SJCRH30 (cell line): ENCODE measurements around the gene TEKTIP1. TPM values are rescaled to one million over a fixed set of nuclear protein-coding genes. Genes with fewer than 3 reads are reported as not detected.
"Not testable (repeated sequence)": the region's sequence is repeated elsewhere in the genome, so short reads cannot be mapped to it uniquely, and the experiment has no call there.

Experiments used
- DNase-seq, 2 experiments: peaks; one replicate each; pipeline ENCODE4 v3.0.0-alpha.2; 2015 to 2020
- H3K27ac ChIP-seq: fragments of 250-450 bp; sonication (Bioruptor Pico); 2 replicates; pipeline ENCODE4 v1.5.1; 2020; ENCODE audit warnings: mild to moderate bottlenecking, moderate library complexity
- H3K27me3 ChIP-seq: fragments of 250-450 bp; sonication (Bioruptor Pico); 2 replicates; pipeline ENCODE4 v1.5.1; 2020; ENCODE audit warnings: mild to moderate bottlenecking, moderate library complexity
- H3K36me3 ChIP-seq: fragments of 250-450 bp; sonication (Bioruptor Pico); 2 replicates; pipeline ENCODE4 v1.5.1; 2020; ENCODE audit warnings: mild to moderate bottlenecking, moderate library complexity
- H3K4me1 ChIP-seq: fragments of 250-450 bp; sonication (Bioruptor Pico); 2 replicates; pipeline ENCODE4 v1.5.1; 2020; ENCODE audit warnings: mild to moderate bottlenecking, moderate library complexity
- H3K4me3 ChIP-seq: fragments of 250-450 bp; sonication (Bioruptor Pico); 2 replicates; pipeline ENCODE4 v1.5.1; 2020; ENCODE audit warnings: mild to moderate bottlenecking, moderate library complexity
- H3K9me3 ChIP-seq: fragments of 250-450 bp; sonication (Bioruptor Pico); replicated peaks from 2 replicates; pipeline ENCODE4 v1.5.1; 2020; ENCODE audit warnings: mild to moderate bottlenecking, moderate library complexity
- total RNA-seq: library from RNA; depleted of rRNA; stranded (reverse); fragments of >200 nt; shearing (Covaris generic); gene quantifications from 2 replicates; pipeline ENCODE4 v1.2.3, GENCODE V29; 2014

TEKTIP1 gene
- total RNA-seq, 1 experiment from 2014 or later = not detected

DNA sequence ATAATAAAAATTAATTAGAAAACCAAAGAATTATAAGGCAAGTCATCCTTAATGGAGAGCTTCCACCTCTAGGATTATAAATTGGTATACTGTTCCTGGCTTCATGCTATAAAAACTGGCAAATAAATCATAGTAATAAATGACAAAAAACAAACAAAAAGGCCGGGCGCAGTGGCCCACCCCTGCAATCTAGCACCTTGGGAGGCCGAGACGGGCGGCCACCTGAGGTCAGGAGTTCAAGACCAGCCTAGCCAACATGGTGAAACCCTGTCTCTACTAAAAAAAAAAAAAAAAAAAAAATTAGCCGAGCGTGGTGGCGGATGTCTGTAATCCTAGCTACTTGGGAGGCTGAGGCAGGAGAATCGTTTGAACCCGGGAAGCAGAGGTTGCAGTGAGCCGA is 31.1 kb downstream of the TEKTIP1 start:
- not testable (repeated sequence) for H3K9me3 ChIP-seq, H3K27me3 ChIP-seq, H3K4me3 ChIP-seq, H3K27ac ChIP-seq, H3K36me3 ChIP-seq, DNase-seq
- peaks cover 23% of the 10 kb centered on the region for H3K4me1 ChIP-seq

DNA sequence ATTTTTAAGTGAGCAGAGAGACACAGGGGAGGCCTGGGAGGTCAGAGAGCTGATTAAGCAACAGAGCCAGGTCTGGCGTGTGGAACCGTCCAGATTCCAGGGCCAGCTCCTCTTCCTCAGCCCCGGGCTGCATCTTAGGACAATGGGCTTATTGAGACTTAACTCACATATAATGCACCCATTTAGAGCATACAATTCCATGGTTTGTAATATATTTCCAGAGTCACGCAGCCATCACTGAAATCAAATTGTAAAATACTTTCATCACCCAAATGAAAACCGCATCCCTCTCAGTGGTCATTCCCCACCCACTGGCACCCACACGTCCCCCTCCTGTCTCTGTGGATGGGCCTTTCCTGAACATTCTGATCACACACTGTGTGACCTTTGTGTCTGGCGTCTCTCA is 31.6 kb downstream of the TEKTIP1 start:
- Histone ChIP-seq H3K36me3 (peaks cover 13% of the 10 kb centered on the region), H3K4me1 (peaks cover 23% of the 10 kb centered on the region), H3K27ac (peak overlapping the region; percentile 32; the same call in 1 of the 2 replicates), H3K4me3 (no peak overlapping the region), H3K9me3 (no peaks in the 10 kb centered on the region), H3K27me3 (no peaks in the 10 kb centered on the region)
- DNase-seq = peak in 1 of 2 experiments; percentile 44

DNA sequence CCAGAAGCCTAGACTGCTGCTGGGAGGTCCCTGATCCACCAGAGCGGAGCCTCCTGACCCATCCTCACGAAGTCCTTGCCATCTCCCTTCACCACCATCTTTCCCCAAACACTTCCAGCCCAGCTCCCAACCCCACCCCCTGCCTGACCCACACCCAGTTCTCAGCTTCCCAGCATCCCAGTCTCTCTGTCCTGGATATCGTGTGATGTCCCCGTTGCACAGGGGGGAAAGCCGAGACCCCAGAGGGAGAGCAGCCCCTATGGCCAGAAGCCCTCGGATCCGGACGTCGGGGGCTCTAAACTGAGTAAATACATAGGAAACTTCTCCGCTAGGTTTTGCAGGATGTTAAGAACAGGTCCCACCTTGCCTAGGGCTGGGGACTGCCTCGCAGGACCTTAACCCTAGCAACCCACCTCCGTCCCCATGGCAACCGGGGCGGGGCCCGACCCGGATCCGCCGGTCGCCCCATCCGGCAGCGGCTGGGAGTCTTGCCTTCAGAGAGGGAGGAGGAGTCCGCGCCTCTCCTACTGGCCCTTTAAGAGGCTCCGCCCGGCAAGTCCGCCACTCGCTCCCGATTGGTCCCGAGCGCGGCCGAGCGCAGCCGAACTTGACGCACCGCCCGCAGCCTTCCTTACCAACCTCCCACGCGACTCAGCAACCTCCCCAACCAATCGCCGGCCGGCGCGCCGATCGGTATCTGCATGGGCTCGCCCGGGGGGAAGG is 33.3 kb downstream of the TEKTIP1 start:
- Histone ChIP-seq H3K9me3 (no peaks in the 10 kb centered on the region), H3K27ac (peak overlapping the region; percentile 32), H3K4me1 (peaks cover 23% of the 10 kb centered on the region), H3K4me3 (peak overlapping the region; percentile 49), H3K27me3 (no peaks in the 10 kb centered on the region), H3K36me3 (peaks cover 19% of the 10 kb centered on the region)
- DNase-seq = peak; percentile 99

DNA sequence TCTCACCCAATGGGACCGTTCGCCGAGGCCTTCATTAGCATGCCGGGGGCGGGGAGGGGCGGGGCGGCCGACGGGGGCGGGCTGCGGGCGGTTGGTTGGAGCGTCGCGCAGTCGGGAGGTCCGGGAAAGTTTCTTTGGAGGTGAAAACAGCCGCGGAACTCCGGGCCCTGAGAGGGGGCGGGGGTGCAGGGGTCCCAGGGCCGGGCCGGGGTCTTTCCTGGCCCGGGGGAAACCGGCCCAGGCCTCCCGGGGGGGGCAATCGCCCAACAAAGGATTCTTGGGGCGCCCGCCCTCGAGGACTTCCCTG is 33.8 kb downstream of the TEKTIP1 start, which contains the start of gene HMG20B:
TSS of gene HMG20B (plus strand) at position 90 of the 307 bp plus-strand sequence. CDS start 366 bp downstream, outside the sequence.
- H3K4me3 ChIP-seq = peak within 1 kb of the TSS; percentile 100
- DNase-seq = no peak
- peaks cover 23% of the 10 kb centered on the region for H3K4me1 ChIP-seq
- peak within 1 kb of the TSS; percentile 78 for H3K27ac ChIP-seq
- H3K9me3 ChIP-seq = no peaks in the 10 kb centered on the region
- peaks cover 19% of the 10 kb centered on the region for H3K36me3 ChIP-seq
- H3K27me3 ChIP-seq = no peaks in the 10 kb centered on the region

DNA sequence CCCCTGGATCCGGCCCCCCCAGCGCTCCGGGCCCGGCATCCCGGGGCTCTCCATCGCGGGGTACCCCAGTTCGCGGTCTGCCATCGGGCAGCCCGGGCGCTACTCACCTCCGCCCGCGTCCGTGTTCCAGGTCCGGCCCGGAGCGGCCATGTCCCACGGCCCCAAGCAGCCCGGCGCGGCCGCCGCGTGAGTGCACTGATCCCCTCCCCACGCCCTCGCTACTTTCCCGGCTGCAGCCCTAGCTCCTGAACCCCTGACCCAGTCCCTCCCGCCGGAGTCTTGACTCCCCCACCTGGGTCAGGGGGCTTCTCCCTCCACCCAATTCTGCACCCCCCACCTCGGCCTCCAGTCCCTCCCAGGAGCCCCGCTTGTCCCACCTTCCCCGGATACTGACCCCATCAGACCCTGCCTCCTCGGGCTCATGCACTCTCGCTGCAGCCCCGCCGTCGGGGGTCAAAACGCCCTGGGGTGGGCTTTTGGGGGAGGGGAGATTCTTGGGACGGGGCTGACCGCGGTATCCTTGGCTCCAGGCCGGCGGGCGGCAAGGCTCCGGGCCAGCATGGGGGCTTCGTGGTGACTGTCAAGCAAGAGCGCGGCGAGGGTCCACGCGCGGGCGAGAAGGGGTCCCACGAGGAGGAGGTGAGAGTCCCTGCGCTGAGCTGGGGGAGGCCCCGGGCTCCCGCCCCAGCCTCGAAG is 34.3 kb downstream of the TEKTIP1 start:
- peak overlapping the region; percentile 78 for H3K27ac ChIP-seq
- DNase-seq = peak; percentile 25 to 26

DNA sequence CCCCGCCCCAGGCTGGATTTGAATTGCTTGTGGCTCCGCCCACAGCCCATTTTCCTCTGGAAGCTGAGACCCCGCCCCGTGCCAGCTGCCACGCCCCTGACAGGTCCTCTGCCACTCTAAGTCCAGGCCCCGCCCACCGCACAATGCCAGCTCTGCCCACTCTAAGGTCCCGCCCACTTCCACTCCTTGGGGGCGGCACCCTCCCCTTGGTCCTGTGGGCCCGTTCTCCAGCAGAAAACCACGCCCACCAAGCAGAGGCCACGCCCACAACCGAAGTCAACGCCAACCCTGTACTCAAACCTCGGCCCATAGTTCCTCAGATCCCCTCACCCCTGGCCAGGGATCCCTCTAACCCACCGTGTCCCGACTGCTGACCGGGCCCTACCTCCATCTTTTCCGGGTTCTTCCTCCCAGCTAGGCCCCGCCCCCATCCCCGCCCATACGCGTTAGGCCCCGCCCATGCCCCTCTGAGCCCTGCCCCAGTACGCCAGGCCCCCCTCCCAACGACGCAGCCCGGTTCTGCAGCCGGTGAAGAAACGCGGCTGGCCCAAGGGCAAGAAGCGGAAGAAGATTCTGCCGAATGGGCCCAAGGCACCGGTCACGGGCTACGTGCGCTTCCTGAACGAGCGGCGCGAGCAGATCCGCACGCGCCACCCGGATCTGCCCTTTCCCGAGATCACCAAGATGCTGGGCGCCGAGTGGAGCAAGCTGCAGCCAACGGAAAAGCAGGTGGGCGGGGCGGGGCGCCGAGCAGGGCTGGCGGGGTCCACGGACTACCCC is 35.1 kb downstream of the TEKTIP1 start:
- H3K9me3 ChIP-seq = no peaks in the 10 kb centered on the region
- peaks cover 23% of the 10 kb centered on the region for H3K36me3 ChIP-seq
- peak overlapping the region; percentile 100 for H3K4me3 ChIP-seq
- DNase-seq = peak; percentile 94 to 97
- peaks cover 17% of the 10 kb centered on the region for H3K4me1 ChIP-seq
- H3K27ac ChIP-seq = peak overlapping the region; percentile 78; the same call in 1 of the 2 replicates
- H3K27me3 ChIP-seq = no peaks in the 10 kb centered on the region

More for the DNA sequence above, 34.3 kb downstream of the TEKTIP1 start:
- peaks cover 23% of the 10 kb centered on the region for H3K4me1 ChIP-seq
- peak overlapping the region; percentile 100 for H3K4me3 ChIP-seq
- no peaks in the 10 kb centered on the region for H3K27me3 ChIP-seq
- H3K36me3 ChIP-seq = peaks cover 23% of the 10 kb centered on the region
- no peaks in the 10 kb centered on the region for H3K9me3 ChIP-seq

DNA sequence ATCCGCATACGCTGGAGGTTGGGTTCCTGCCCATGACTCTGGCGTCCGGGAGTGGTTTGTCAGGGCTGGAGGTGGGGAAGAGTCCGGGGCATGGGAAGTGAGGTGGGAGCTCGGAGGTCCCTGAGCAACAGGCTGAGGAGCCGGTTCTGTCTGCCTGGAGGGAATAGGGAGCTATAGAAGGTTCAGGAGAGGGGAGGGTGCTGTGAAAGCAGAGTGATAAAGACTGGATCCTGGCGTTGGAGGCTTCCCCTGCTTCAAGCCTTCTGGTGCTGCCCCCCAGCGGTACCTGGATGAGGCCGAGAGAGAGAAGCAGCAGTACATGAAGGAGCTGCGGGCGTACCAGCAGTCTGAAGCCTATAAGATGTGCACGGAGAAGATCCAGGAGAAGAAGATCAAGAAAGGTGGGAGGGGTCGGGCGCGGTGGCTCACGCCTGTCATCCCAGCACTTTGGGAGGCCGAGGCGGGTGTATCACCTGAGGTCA is 36.3 kb downstream of the TEKTIP1 start:
- Histone ChIP-seq H3K27ac (no peak overlapping the region), H3K36me3 (peaks cover 23% of the 10 kb centered on the region), H3K4me3 (no peak overlapping the region), H3K9me3 (no peaks in the 10 kb centered on the region), H3K4me1 (peaks cover 15% of the 10 kb centered on the region), H3K27me3 (no peaks in the 10 kb centered on the region)
- DNase-seq = no peak

DNA sequence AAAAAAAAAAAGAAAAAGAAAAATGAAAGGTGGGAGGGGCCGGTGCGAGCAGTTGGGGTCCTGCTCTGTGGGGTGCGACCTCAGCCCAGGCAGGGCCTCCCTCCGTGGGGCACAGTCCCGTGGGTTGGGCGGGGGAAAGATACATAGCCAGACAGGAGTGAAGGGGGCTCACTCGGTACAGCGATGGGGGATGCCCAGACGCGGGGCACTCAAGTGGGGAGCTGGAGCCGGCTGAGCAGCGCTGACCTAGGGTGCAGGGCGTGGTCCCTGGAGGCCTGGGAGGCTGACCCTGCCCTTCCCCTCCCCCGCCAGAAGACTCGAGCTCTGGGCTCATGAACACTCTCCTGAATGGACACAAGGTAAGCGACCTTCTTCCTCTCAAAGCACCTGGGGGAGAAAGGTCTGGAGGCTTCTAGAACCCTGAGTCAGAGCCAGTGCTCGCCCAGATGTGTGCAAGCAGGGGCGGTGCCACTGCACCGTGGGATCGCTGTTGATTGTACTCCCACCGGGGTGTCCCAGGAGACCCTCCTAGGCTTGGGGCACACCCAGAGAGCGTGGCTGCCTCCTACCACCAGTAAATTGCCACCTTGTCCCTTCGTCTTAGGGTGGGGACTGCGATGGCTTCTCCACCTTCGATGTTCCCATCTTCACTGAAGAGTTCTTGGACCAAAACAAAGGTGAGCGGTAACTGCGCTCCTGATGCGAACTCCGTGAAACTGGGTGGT is 37.1 kb downstream of the TEKTIP1 start:
- Histone ChIP-seq H3K4me1 (peaks cover 8% of the 10 kb centered on the region; the same call in 1 of the 2 replicates), H3K4me3 (no peak overlapping the region), H3K9me3 (no peaks in the 10 kb centered on the region), H3K27ac (no peak overlapping the region), H3K36me3 (peaks cover 23% of the 10 kb centered on the region), H3K27me3 (no peaks in the 10 kb centered on the region)
- DNase-seq = no peak

DNA sequence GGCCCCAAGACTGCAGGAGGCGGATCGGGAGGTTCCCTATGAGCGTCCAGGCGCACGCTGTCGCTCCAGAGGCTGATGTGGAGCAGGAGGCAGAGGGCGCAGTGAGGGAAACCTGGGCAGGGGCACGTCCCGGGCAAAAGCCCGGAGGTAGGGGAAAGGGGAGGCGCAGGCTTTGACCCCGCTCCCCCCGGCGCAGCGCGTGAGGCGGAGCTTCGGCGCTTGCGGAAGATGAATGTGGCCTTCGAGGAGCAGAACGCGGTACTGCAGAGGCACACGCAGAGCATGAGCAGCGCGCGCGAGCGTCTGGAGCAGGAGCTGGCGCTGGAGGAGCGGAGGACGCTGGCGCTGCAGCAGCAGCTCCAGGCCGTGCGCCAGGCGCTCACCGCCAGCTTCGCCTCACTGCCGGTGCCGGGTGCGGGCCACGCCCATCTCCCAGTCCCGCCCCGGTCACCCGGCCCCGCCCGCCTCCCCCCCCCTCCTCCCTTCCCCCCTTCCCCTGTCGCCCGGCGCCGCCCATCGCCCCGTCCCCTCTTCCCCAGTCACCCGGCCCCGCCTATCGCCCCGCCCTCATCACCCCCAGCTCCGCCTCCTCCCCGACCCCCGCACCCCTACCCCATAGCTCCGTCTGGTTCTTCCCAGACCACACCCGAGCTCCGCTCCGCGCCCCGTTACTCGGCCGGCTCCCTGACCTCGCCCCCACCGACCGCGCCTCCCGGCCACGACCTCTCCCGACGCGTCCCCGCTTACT is 37.9 kb downstream of the TEKTIP1 start:
- H3K4me1 ChIP-seq = peaks cover 3% of the 10 kb centered on the region; the same call in 1 of the 2 replicates
- no peaks in the 10 kb centered on the region for H3K27me3 ChIP-seq
- H3K27ac ChIP-seq = no peak overlapping the region
- peaks cover 23% of the 10 kb centered on the region for H3K36me3 ChIP-seq
- no peak for DNase-seq
- no peak overlapping the region for H3K4me3 ChIP-seq
- H3K9me3 ChIP-seq = no peaks in the 10 kb centered on the region

DNA sequence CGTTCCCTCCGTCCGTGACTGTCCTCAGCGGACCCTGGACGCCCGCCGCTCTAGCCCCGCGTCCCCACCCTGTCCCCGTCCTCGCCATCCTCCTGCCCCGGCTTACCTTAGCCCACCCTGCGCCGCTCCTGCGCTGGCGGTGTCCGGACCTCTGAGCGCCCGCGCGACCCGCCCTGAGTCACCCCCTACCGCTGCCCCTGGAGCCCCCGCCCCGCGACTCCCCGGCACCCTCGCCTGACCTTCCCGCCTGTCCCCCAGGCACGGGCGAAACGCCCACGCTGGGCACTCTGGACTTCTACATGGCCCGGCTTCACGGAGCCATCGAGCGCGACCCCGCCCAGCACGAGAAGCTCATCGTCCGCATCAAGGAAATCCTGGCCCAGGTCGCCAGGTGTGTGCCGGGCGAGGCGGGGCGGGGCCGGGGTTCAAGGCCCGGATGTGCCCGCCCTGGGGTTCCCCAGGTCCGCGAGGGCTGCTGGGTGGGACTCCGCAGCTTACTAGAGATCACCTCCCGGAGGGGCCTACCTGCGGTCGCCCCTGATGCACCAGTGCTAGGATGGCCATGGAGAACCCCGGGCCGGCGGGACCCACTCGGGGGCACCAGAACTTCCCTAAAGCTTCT is 38.9 kb downstream of the TEKTIP1 start:
- Histone ChIP-seq H3K36me3 (peaks cover 23% of the 10 kb centered on the region), H3K9me3 (no peaks in the 10 kb centered on the region), H3K4me1 (no peaks in the 10 kb centered on the region), H3K27ac (no peak overlapping the region), H3K27me3 (no peaks in the 10 kb centered on the region), H3K4me3 (no peak overlapping the region)
- no peak for DNase-seq

DNA sequence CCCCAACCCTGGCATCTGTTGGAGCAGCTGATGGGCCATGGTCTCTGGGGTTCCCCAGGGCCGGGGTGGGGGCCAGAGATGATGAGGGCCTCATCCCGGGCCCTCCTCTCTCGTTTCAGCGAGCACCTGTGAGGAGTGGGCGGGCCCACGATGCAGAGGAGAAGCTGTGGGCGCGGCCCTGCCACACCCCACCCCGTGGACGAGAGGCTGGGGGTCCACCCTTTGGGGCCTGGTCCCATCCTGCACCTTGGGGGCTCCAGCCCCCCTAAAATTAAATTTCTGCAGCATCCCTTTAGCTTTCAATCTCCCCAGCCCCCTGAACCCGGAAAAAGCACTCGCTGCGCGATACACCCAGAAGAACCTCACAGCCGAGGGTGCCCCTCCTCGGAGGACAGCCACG is 39.4 kb downstream of the TEKTIP1 start:
- Histone ChIP-seq H3K4me3 (no peak overlapping the region), H3K9me3 (no peaks in the 10 kb centered on the region), H3K4me1 (no peaks in the 10 kb centered on the region), H3K36me3 (peaks cover 23% of the 10 kb centered on the region), H3K27me3 (no peaks in the 10 kb centered on the region), H3K27ac (no peak overlapping the region)
- DNase-seq = no peak

DNA sequence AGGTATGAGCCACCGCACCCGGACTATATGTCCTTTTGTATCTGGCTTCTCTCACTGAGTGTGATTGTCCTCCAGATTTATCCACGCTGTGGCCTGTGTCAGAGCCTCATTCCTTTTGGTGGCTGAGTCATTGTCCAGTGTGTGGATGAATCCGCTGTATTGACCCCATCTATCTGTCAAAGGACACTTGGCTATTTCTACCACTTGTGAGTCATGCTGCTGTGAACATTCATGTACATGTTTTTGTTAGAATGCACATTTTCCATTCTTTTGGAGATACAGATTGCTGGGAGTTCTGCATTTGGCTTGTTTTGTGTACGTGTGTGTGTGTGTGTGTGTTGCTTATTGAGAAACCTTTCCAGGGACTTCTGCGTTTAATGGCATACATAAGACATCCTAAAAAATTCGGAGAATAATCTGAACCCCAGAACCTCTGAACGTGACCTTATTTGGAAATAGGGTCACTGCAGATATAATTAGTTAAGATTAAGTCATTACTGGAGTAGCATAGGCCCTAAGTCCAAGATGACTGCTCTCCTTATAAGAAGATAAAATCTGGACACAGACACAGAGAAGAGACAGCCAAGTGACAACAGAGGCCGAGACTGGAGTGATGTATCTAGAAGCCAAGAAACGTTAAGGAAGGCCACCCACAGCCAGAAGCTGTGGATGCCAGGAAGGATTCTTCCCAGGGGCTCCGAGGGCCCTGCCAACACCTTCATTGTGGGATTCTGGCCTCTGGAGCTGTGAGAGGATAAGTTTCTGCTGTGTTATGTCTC is 41.4 kb downstream of the TEKTIP1 start:
- Histone ChIP-seq H3K36me3 (peaks cover 13% of the 10 kb centered on the region; the same call in 1 of the 2 replicates), H3K27ac (no peak overlapping the region), H3K4me3 (no peak overlapping the region), H3K27me3 (no peaks in the 10 kb centered on the region), H3K4me1 (no peaks in the 10 kb centered on the region), H3K9me3 (no peaks in the 10 kb centered on the region)
- DNase-seq = no peak

DNA sequence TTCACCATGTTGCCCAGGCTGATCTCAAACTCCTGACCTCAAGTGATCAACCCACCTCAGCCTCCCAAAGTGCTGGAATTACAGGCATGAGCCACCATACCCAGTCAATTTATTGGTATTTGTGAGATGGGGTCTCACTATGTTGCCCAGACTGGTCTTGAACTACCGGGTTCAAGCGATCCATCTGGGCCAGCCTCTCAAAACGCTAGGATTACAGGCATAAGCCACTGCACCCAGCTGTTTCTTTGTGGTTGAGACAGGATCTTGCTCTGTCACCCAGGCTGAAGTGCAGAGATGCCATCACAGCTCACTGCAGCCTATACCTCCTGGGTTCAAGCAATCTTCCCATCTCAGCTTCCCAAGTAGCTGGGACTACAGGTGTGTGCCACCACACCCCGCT is 42.8 kb downstream of the TEKTIP1 start:
- H3K27me3 ChIP-seq, H3K36me3 ChIP-seq, H3K4me1 ChIP-seq, H3K9me3 ChIP-seq, H3K4me3 ChIP-seq, H3K27ac ChIP-seq: not testable (repeated sequence)
- peak in 1 of 2 experiments; percentile 26 for DNase-seq
